Activated T-cell treated with anti-CD3 and anti-CD28 coated beads for 1 hour (primary cell): ENCODE measurements around the gene SNX19.
A peak's percentile ranks its signal among the peaks of the same experiment; 100 is the strongest.

Source experiments
- DNase-seq: peaks from one replicate; pipeline ENCODE4 v3.0.0-alpha.2; 2020; ENCODE audit warnings: low read depth

Gene SNX19

DNA sequence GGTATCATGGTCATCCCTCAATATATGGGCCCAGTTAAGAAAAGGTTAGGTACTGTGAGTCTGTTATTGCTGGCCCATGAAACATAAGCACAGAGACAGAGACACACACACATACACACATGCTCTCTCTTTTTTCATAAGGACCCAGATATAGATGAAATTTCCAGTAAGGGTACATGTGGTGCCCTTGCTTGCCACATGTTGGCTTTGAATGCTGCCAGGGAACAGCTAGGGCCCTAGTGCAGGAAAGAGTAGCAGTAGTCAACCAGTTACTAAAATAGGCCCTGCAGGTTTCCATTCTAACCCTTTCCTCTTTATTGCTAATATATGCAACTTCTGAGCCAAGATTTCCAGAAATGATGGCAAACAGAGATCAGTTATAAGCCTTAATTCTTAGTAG lies 9.1 kb downstream of the SNX19 start:
- DNase-seq: no peak

DNA sequence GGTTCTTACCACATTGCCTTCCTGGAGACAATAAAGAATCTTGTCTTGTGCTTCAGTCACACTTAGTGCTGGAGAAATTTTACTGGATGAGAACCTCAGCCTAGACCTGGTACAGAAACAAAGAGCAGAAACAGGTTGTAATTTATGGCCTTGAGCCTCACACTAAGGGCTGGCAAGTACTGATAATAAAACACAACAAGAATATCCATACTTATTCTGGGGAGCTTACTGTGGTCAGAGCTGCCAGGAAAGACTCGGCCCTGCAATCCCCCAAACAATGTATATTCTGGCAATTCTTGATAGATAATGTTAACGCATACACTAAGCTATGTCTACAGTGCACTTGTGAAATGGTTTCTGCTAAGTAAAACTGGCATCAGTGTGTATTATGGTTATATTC lies 9.7 kb downstream of the SNX19 start:
- no peak for DNase-seq

DNA sequence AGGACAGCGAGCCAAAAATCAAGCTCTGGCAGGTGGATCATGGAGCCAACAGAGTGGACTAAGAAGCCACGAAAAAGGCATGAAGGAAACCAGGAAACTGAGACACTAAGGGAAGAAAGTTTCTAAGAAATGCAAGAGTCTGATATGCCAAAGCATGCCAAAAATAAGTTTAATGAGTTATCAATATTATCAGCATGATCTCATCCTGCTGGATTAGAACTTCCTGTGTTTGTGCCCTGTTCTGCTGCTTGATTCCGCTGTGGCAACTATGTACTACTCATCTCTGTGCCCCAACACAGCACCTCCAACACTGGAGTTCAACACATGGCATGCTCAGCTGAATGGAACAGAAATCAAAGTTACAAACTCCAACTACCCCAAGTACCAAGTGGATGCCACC lies 10.8 kb downstream of the SNX19 start:
- DNase-seq: no peak

DNA sequence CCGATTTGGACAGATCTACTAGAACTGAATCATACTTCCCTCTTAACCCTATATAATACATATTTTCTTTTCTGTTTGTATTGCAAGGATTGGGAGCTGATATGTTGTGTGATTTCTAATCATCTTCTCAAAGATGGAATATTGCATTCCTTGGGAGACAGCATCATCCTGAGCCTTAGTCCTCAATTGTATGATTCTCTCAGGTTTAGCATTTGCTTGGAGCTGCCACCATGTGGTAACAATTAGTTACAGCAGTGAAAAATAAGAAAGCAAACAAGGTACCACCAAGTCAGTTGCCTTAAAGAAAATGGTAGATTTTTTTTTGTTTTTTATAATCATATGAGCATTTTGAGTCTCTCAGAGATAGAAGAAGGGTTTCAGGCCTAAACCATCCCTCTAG lies 11.9 kb downstream of the SNX19 start:
- no peak for DNase-seq

DNA sequence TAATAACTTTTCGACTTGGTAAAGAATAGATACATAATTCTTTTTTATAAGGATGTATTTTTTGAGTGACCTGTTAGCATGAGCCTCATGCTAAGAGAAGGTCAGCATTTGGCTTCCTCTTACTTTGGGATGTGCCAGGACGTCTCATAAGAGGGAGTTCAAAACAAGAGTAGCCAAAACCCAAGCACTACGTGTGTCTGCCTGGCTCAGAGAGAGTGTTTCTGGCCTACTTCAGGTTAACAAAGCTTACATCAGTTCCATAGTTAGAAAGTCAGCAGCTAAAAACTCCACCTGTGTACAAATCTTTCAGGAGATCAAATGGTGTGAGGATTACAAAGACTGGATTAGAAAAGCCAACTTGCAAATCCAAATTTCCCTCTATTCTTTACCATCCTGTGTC lies 13.9 kb downstream of the SNX19 start:
- DNase-seq: no peak

DNA sequence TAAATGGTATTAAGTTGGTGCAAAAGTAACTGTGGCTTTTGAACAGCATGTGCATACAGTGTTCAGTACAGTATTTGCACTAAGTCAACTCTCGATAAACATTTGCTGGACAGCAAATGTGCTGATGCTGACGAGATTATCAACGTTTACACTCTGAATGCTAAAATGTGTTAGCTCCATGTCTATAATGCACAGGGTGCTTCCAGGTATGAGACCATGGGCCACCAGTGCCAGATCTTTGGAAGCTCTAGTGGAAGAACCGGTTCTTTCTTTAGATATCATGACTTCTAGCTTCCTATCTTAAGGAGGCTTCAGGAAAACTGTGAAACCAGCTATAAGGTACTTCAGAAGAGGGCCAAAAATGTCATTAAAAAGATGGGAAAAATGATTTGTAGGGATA lies 17.2 kb downstream of the SNX19 start:
- DNase-seq: no peak

DNA sequence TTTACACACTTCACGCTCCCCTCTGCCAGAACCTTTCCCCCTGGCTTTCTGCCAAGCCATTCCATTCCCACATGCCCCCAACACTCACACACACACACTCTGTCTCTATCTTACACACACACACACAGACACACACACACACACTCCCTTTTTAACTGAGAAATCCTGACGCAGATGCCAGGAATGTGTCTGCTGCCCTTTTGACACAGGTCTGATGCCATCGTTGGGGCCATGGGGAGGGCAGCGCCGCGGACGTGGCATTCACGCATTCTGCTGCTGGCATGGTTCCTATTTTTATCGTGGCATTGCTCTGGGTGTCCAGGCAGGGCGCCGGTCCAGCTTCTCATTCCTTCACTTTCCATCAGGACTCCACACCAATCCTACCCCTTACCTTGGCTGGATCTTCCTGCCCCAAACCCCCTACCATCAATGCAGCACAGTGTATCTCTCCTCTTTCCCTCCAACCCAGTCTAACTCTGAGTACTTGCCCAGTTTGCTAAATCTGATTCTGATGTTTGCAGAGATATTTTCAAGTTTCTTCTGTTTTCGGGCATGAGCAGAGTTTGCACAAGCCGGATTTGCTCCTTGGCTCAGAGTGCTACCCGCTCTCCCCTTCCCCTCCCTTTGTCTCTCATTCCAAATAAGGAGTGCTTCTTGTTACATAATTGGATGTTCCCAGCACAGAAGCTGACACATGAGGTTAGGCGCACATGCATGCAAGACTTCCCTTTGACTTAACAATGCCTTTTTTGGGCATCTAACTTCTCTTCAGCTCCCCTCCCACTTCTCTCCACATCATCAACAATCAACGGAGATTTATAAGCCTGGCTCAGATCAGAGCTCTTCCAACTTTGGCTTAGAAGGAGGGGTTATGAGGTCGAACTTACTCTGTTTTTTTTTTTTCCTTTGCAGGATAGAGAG lies 18.8 kb downstream of the SNX19 start:
- DNase-seq: no peak

DNA sequence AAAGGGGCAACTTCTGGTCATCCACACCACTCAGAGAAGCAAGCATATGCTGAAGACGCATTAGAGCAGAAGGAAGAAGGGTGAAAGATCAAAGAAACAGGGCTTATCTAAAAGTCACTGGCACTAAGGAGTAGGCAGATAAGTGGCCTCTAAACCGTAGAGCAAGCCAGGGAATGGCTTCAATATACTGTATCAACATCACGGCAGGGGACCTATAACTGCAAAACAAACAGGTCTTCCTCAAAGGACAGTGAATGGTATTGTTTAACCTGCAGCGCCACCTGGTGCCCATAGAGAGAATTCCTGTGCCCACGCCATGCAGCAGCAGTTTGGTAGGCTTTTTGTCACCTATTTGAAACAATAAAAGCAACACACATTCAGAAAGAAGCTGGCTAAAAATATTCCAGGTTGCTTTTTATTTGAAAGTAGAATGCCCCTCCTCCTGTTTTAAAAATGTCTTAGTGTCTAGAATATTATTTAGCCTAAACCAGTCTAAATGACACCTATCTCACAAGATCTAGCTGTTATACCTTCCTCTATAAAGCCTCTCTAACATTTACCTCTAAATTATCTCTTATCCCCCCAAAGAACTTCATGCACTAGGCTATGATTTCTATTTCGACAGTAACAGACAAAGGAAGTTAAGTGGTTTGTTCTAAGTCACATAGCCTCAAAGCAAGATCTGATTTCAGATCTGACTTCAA lies 21.8 kb downstream of the SNX19 start:
- DNase-seq: peak; percentile 63

DNA sequence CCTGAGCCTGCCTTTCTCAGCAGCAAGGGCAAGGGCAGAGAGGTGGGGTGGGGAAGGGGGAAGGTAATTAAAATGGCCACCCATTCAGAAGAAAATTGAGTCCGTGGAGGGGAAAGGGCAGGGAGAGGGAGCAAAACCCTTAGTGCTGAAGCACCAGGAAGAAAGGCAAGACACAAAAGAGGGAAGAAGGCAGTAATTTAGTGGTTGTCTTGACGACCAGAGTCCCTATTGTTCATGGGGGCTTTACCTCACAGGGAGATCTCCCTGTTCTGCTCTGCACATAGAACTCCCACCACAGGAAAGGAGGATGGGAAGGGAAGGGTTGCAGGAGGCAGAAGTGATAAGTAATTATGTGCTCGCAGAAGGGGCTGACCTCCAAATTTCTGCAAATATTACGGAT lies 23.4 kb downstream of the SNX19 start:
- no peak for DNase-seq

DNA sequence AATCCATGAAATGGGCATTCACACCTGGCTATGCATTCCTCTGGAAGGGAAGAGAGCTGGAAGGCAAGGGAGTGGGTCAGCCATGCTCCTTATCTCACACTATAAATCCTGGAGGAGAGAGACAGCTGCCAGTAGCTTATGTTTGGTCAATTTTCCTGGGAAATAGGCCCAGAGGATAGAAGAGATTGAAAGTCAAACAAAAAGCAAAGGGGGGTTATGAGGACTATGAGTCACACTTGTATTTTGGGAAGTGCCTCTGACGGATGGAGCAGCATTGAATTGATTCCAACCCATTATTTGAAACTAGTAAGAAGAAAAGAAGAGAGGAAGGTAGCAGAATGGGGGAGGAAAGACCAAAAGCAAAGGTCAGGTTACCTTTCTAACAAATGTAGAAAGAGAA lies 25.0 kb downstream of the SNX19 start:
- no peak for DNase-seq

DNA sequence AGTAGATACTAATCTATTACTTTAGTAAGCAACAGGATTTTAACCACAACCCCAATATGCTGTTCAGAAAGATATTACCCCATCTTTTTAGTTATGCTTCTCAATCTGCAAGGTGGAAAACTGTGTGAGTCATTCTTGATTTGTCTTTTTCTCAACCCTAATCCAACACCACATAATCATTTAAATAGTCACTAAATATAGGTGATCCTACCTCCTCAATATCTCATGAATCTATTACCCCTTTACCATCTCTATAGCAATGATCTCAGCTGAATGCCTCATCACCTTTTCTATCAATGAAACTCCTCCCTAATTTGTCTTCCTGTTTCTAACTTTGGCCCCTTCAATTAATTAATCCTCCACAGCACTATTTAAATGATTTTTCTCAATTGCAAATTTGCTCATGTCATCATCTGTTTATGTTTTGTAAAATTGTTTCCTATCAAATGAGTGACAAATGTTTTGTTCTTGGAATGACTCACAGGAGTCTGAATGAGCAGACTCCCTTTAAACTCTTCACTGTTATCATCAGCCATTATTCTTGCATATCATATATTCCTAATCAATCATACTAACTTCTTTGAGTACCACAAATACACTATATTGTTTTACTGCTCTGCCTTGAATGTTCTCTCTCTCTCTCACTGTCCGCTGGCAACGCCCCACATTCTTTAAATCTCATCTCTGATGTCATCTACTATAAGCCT lies 26.1 kb downstream of the SNX19 start:
- no peak for DNase-seq

DNA sequence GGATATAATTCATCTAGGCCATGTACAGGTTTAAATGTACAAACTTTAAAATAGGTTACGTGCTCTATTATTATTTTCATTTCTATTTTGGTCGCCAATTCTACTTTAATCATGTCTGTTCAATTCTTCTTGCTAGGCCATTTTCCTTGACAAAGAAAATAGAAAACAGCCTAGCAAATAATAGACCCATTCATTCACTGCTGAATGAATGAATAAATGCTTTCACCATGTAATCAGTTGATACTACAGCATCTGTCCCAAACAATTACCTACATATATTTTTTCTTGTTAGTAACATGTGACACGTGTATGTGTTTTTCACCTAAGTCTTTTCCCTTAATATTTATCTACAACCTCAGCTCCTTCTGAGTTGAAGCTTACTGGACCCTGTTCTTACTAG lies 27.5 kb downstream of the SNX19 start:
- DNase-seq: no peak

DNA sequence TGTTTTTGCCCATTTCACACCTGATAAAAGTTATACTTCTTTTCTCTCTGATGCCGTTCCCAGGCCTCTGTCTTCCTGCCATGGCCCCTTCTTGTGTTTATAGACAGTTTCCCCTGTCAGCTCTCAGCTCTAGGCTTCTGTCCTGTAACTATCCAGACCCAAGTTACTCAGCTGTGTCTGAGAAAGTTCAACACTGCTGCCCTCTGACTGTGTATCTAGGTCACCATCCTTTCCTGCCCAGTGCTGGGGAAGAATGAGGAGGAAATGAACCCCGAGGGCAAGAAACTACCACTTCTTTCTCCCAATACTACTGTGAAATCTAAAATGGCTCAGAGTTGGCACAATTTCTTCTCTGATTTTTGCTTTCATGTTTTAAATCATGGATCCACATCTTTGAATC lies 29.6 kb downstream of the SNX19 start:
- DNase-seq: no peak

DNA sequence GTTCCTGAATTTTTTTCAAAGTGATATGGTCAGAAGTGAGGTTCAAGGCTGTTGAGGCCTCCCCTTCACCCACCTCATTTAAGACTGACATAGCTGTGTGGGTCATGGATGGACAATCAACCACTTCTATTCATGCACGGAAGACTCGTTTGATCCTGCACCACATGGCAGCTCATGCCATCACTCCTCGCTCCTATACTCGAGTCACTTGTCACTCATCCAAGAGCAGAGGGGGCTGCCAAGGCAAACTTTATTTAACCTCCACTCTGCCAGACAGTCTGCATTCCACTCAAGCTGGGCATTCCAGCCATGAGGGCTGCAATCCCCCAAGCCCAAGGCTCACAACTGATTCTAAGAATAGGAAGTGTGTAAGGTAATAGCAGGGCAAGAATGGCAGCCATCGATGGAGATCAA lies 34.1 kb downstream of the SNX19 start:
- no peak for DNase-seq

DNA sequence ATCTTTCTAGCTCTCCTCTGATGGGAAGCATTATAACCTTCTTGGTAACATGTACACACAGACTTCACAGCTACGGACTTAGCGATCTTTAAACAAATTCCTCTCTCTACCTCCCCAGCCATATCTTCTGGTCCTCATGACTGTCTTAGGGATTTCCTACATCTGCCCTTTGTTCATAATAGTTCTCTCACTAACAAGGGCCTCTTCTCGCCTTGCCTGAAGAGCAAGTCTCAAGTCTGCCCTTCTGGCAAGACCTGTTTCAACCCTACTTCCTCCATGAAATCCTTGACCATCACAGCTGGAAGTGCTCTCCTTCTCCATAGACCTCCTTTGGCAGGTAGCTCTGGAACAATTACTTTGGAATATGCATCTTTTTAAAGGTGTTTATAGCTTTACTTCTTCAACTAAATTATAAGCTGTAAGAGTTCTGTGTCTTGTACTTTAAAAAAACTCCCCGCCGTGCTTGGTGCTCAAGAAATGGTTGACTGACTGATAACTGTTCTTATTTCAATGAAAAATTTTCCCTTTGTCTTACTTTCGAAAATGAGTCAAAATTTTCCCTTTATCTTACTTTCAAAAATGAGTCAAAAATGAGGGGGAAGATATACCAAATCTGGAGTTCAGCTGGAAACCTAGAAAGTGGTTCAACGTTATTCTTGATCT lies 34.7 kb downstream of the SNX19 start:
- no peak for DNase-seq

DNA sequence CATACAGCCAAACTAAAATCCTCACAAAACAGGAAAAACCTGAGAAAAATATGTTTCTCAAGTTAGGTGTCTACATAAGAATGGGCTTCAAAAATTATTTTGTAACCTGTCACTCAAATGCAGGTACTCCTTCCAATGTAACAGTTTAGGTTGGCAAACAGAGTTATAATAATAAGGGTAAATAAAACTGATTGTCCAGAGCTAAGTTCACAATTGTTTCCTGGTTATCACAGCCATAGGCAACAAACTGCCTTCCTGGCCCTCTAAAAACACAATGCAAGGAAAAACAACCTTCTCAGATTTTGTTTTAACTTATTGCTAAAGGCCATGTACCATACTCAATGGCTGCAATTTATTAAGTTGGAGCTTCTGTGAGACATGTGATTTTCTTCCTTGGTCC lies 36.4 kb downstream of the SNX19 start:
- no peak for DNase-seq

DNA sequence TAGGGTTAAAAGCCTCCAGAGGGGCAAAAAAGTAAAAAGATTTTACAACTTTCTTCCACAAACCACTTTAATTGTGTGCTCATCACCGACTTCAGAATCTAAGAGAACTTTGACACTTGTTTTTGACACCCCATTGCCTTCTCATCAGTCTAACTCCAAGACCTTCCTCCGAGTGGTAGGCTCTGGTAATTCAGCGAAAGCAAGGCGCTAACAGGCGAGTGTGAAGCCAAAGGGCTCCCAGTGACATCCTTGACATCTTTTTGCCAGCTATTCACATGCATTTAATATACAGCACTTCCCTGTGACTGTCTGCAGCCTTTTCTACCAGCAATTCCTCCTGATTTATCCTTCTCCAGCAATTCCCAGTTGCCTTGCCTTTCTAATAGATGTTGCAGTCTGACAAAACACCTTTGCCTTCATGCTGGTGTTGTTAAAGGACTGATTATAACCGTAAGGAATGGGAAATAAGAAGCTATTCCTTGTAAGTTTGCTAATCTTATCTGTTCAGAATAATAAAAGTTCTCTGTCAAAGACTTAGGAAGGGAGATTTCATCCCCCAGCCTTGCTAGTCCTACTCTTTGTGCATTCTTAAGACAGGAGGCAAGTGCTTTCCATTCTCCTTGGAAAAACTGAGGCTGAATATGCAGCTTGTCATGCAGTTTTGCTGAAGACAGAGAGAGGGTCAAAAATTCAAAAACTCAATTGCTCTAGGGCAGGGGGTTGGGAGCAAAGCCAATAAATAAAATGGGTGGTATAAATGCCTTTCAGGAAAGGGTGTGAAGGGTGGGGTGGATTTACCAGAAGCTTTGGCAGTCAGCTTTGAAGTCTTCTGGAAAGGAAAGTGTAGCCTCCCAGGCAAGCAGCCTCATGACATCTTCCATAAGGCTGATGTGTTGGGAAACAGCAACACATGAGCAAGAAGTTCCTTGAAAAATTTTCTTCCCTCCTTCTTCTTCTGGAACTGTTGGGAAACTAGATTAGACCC lies 39.1 kb downstream of the SNX19 start:
- DNase-seq: no peak

DNA sequence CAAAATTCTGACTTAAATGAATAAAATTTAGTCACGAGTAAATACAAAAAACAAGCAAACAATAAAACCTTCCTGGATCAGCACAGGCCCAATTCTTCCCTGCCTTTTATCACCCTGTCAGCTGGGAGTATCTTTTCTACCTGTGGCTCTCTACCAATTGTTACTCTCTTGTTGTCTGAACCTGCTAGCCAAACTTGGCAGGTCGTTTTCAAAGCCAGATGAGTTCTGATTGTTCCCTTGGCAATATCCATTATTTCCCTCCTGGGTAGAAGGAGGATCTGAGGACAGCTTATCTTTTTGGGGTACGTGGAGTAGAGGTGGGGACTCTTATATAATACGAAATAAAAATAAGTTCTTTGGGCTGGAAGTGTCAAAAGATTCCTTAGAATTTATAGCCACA lies 40.2 kb downstream of the SNX19 start:
- DNase-seq: no peak

DNA sequence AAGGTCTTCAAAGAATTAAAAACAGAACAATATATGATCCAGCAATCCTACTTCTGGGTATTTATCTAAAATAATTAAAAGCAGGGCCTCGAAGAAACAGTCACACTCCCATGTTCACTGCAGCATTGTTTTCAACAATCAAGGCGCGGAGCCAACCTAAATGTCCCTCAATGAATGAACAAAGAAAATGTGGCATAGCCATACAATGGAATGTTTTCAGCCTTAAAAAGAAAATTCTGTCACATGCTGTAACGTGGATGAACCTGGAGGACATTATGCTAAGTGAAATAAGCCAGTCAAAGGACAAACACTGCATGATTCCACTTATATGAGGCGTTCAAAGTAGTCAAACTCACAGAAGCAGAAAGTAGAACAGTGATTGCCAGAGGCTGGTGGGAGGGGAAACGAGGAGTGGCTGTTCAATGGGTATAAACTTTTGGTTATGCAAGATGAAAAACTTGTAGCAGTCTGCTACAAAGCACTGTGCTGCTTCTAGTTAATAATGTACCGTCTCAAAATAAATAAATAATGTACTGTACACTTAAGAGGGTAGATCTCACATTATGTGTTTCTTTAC lies 41.2 kb downstream of the SNX19 start:
- DNase-seq: no peak

DNA sequence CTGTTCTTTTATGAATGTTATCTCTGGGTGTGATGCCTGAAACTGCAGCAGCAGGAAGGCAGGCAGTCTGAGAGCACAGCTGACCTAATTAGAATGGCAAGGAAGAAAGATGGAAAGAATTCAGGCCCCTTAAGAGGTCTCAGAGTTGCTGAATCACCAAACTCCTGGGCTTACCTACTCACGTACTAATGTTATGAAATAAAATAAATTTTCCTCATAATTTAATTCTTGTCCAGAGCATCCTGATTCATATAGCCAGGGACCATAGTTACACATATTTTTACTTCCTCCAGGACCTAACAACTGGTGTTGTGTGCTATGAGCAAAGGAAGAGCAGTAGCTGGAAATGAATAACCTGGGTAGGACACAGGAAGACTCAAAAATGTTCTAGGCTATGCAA lies 41.9 kb downstream of the SNX19 start:
- DNase-seq: no peak

DNA sequence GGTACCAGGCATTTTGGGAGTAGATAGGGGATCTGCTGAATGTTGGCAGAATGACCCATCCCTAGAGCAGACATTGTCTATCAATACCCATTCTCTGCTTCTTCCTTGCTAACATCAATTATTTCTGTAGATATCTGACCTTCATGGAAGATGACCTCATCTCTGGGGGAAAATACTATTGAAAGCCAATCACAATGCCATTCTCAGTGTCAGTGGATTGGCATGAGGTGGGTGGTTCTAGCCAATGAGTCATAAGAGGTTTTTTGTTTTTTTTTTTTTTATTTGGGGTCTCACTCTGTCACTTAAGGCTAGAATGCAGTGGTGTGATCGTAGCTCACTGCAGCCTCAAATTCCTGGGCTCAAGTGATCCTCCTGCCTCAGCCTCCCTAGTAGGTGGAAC lies 42.5 kb downstream of the SNX19 start:
- DNase-seq: no peak
